Activated T-helper 9 cell treated with anti-CD3 and anti-CD28 coated beads, Interleukin-2, amount 50 U/mL, for 16 hours (primary cell): ENCODE measurements around the gene PSMB1.
A peak's percentile ranks its signal among the peaks of the same experiment; 100 is the strongest.
"Not testable (repeated sequence)": the region's sequence is repeated elsewhere in the genome, so short reads cannot be mapped to it uniquely, and the experiment has no call there.

Experiments
- DNase-seq: peaks from one replicate; pipeline ENCODE4 v3.0.0-alpha.2; 2020; ENCODE audit warnings: low read depth

PSMB1 gene

GRCh38 chr6:170535004-170535403 is 18.1 kb downstream of the PSMB1 start:
- no peak for DNase-seq

- DNase-seq, result no peak
Measured at GRCh38 chr6:170533792-170534191, 19.3 kb downstream of the PSMB1 start.

GRCh38 chr6:170532867-170533488 is 20.1 kb downstream of the PSMB1 start:
- no peak for DNase-seq

- peak; percentile 53 for DNase-seq
Measured at GRCh38 chr6:170529839-170530469, 23.2 kb downstream of the PSMB1 start.

- DNase-seq, result not testable (repeated sequence)
Measured at GRCh38 chr6:170527995-170528394, 25.1 kb downstream of the PSMB1 start.

- DNase-seq, result no peak
Measured at GRCh38 chr6:170525795-170526194, 27.3 kb downstream of the PSMB1 start.

- no peak for DNase-seq
Measured at GRCh38 chr6:170524172-170524502, 29.0 kb downstream of the PSMB1 start.

GRCh38 chr6:170523256-170524171 is 29.6 kb downstream of the PSMB1 start:
- DNase-seq, result no peak

GRCh38 chr6:170522565-170523183 is 30.4 kb downstream of the PSMB1 start:
- DNase-seq, result no peak

GRCh38 chr6:170516783-170517616 is 36.1 kb downstream of the PSMB1 start:
- DNase-seq, result no peak

GRCh38 chr6:170514908-170515307 is 38.2 kb downstream of the PSMB1 start:
- DNase-seq, result no peak

GRCh38 chr6:170512249-170512648 is 40.9 kb downstream of the PSMB1 start:
- DNase-seq, result no peak

GRCh38 chr6:170510631-170511030 is 42.5 kb downstream of the PSMB1 start:
- DNase-seq, result no peak

GRCh38 chr6:170509723-170510018 is 43.4 kb downstream of the PSMB1 start:
- DNase-seq, result no peak

GRCh38 chr6:170508892-170509722 is 44.0 kb downstream of the PSMB1 start:
- DNase-seq, result not testable (repeated sequence)

GRCh38 chr6:170508275-170508674 is 44.8 kb downstream of the PSMB1 start:
- not testable (repeated sequence) for DNase-seq

- not testable (repeated sequence) for DNase-seq
Measured at GRCh38 chr6:170507728-170508127, 45.4 kb downstream of the PSMB1 start.

- no peak for DNase-seq
Measured at GRCh38 chr6:170506446-170506845, 46.7 kb downstream of the PSMB1 start.

- no peak for DNase-seq
Measured at GRCh38 chr6:170505306-170505705, 47.8 kb downstream of the PSMB1 start.

GRCh38 chr6:170504479-170504878 is 48.6 kb downstream of the PSMB1 start:
- DNase-seq, result no peak

GRCh38 chr6:170503414-170503761 is 49.7 kb downstream of the PSMB1 start:
- DNase-seq, result no peak
